Hematopoietic multipotent progenitor cell treated with erythropoietin and hydrocortisone succinate and interleukin-3 and kit ligand, for 8 days (in vitro differentiated cells): ENCODE data around the gene ZNF22.

Source experiments
- DNase-seq: peaks from one replicate; pipeline ENCODE4 v3.0.0-alpha.2; 2015

ZNF22 gene

GRCh38 chr10:45000752-45001380 lies at the start of gene ZNF22:
ZNF22 (plus strand) TSS chr10:45000923; CDS start chr10:45003369, 2,446 bp downstream.
- DNase-seq, result peak; percentile 65

- DNase-seq, result no peak
These were observed 49.0 kb upstream of the ZNF22 start for GRCh38 chr10:44951576-44952226.

DNA sequence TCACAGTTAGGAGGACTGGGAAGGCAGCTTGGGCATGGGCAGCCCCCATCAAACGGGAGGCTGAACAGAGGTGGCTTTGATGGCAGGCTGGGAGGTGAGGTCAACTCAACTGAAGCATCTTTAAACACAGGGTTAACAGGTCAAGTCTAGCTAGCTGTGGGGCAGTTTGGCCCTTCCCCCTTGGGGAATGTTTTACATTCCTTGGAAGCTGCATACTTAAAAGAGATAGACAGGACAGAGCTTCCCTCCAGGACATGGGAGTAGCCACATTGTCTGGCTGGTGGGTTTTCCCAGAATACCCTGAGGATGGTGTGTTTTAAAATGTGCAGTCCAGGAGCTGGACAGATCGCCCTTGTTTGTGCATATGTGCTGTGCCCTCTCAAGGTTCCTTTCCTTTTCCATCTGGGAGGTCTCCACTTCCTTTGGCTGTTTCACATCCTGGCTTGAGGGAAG lies 47.9 kb upstream of the ZNF22 start:
- no peak for DNase-seq

- no peak for DNase-seq
These were observed 46.7 kb upstream of the ZNF22 start for GRCh38 chr10:44954042-44954441.

DNA sequence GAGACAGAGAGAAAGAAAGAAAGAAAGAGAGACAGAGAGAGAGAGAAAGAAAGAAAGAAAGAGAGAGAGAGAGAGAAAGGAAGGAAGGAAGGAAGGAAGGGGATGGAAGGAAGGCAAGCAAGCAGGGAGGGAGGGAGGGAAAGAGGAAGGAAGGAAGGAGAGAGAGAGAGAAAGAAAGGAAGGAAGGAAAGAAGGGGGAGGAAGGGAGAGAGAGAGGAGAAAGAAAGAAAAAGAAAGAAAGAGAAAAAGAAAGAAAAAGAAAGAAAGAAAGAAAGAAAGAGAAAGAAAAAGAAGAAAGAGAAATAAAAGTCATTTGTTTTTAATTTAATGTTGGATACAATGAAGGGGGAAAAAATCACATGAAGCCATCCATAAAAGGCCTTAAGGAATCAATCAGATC lies 45.8 kb upstream of the ZNF22 start:
- DNase-seq, result no peak

- no peak for DNase-seq
These were observed 45.2 kb upstream of the ZNF22 start for GRCh38 chr10:44955413-44956070.

DNA sequence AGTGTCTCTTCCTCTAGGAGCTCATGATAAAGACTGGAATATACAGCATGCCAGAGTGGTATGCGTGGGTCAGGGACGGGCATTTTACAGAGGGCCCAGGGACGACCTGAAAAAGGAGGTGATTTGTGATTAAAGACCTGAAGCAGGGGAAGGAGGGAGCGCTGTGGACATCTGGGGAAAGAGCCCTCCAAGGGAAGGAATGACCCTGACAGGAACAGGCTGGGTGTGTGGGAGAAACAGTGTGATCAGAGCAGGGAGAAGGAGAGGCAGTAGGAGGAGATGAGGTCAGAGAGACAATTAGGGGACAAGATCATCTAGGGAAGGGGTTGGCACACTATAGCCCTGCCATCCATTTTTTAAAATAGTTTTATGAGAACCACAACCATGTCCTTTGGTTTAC lies 44.5 kb upstream of the ZNF22 start:
- no peak for DNase-seq

GRCh38 chr10:44956717-44957706 lies 43.7 kb upstream of the ZNF22 start:
- no peak for DNase-seq

DNA sequence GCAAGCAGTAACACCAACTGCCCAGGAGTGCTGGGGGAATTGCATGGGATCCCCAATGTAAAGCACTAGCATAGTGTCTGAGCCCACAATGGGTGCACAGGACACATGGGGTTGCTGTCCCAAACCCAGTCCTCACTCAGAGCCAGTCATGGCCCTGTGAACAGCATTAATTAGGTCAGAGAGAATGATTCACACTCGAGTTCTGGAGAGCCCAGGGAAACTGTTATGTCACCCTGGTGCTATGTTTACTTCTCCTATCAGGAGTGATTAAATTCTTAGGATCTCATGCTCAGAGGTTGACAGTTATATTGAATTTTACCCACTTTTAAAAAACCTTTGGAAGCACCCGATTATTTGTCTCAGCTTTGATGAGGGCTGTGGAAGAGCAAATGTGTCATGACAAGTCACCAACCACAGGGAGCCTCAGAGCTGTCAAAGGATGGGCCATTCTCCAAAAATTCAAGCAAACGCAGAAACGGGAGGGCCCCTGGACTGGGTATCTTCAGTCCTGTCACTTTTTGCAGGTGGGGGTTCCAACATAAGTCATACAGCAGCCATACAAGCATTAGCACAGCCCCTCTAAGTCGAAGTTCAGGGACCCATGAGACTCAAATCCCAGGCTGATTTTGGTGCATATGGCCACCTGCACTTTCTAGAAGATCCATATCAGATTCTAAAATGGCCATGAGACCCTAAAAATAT lies 42.4 kb upstream of the ZNF22 start:
- no peak for DNase-seq

- no peak for DNase-seq
These were observed 41.9 kb upstream of the ZNF22 start for GRCh38 chr10:44958898-44959246.

- DNase-seq, result peak; percentile 90
These were observed 41.3 kb upstream of the ZNF22 start, which contains the start of gene RASSF4 for GRCh38 chr10:44959247-44960087. RASSF4 (plus strand) TSS chr10:44959802; CDS start chr10:44970203, 10,401 bp downstream.

DNA sequence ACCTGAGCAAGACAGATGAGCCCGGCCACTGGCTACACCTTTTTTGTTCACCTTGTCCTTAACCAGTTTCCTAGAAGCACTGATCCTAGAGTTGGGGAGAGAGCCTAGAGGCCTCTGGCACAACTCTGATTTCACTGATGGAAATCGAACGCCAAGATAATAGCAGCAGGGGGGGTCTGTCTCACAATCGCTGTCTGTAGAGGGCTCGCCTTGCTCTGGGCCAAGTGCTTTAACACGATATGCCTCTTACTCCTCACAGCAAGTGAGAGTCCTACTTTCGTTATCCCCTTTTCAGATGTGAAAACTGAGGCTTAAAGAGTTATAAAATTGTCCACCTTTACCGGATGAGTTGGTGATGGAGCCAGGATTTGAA lies 40.6 kb upstream of the ZNF22 start:
- no peak for DNase-seq

DNA sequence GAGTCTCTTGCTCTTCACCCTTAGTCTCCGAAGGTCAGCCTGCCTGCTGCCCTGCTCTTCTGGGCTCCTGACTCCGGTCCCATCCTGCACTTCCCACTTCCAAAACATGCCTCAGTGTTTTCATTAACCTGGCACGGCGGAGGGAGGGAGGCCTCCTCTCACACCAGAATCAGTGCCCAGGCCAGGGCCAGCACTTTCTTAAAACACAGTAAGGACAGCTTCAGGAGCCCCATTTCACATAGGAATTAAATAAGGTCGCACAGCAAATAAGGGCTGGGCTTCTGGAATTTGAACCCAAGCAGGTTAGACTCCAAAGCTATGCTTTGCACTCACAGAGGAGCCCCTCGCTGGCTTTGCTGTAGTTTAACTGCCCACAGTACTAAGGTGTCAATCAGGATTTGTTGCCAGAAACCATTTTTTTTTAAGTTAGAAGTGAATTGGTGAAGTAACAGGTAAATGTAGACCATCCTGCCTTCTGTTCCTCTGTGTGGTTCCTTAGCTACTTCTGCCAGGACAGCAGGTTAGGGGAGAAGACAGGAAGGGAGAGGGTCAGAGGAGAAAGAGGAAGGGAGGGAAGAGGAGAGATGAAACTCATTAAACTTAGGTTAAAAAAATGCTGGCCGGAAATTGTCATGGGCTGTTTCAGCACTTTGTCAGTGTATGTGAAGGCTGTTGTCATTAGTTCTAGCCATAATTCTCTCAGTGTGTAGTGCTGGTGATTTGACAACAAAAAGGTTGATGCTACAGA lies 40.1 kb upstream of the ZNF22 start:
- no peak for DNase-seq

- DNase-seq, result no peak
These were observed 39.5 kb upstream of the ZNF22 start for GRCh38 chr10:44961230-44961571.

DNA sequence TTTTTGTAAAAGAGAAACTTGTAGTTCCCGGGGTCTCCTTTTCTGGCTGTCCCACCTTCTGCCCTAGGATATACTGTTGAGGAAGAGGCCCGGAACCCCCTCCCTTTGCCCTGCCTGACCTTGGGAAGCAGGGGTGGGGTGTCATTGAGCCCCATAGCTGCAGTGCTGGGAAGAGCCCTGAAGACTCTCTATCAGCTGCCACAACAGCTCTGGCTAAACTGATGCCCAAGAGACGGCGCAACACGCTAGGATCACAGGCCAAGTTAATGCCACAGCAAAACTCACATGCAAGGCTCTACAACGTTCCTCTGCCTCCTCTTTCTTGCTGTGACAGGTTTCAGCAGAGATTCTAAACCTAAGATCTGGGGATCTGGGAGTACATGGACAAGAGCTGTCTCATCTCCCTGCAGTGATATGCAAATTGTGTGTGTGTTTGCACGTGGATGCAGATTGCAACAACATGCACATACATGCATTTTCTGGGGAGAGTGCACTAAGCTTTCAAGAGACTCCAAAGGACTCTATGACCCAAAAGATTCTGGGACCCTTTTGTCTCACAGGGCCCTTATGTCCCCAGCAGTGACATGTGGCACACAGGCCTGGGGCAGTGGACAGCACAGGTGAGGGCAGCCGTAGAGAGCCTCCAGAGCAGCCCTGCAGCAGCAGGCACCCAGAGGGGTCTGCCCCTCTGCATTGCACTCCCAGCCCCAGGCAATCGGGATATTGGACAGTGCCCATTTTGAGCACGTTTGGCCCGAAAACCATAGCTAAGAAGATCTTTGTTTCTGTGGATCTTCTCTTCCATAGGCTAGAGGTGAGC lies 38.6 kb upstream of the ZNF22 start:
- no peak for DNase-seq

- DNase-seq, result no peak
These were observed 37.6 kb upstream of the ZNF22 start for GRCh38 chr10:44962870-44963738.

DNA sequence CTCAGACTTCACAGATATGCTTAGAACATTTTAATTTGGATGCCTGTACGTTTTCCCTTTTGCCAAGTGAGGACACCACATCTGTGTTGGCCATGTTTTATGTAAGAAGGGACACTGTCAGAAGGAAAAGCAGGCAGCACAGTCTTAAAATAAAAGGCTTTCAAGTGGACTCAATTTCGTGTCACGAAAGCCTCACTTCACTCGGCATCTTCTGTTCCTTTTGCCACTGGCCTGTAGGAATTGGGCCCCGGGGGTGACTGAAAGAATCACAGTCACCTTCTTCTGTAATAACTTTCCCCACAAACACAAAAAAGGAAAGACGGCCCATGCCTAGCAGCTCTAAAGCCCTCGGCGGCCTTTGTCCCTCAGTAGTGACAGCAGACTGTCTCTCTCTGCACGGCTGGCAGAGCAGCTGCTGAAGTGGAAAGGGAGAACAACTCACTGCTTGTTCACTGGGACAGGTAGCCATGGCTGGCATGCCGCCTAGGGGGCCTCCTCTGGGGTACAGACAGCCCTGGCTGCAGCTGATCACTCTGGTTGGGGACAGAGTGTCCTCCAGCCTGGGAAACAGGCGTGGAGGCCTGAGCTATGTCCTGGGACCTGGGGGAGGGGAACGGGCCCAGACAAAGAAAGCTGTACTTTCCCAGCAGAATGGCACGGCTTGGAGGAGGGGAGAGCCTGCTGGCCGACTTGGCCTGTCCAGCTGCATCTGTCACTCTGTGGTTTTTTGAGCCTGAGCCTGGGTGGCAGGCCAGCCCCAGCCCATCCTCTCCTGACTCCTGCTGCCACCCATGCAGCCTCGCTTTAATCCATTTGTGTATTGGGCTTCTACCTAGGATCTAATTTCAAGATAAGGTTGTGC lies 36.7 kb upstream of the ZNF22 start:
- DNase-seq, result no peak

DNA sequence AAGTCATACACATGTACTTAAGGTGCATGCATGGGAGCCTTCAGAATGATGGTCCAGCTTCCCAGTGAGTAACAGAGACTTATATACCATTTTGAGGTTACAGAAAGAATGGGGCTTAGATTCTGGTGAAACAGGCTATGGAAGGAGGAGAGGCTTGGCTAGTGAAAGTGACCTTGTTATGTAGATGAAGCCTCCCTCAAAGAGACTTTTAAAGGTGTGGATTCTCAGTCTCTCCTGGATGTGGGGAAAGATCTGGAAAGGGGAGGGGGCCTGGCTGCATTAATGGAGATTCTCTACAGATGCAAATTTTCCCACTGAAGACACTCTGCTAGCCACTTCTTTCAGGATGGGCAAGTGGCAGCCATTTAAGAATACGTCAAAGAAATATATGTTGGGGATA lies 35.6 kb upstream of the ZNF22 start:
- DNase-seq, result no peak
